Measurements from ENCODE around the gene PFKM.

PFKM gene

DNA sequence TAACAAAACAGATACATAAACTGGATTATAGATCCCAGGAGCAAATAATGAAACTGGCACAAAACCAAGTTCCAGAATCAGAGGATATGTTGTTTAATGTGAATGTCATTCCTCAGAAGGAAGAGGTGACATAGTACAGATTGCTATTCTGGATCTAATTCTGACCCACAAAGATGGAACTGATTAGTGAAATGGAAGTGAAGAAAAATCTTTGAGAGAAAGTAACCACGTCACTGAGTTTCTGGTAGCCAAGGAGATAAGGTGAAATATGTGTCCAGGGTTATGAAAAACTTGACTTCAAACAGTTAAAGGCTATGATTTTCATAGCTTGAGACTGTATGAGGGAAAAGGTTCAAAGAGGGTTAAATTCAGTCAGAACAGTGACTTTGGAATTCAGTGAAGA, 75.6 kb downstream of the PFKM start:
- TF ChIP-seq, protein P1, sequence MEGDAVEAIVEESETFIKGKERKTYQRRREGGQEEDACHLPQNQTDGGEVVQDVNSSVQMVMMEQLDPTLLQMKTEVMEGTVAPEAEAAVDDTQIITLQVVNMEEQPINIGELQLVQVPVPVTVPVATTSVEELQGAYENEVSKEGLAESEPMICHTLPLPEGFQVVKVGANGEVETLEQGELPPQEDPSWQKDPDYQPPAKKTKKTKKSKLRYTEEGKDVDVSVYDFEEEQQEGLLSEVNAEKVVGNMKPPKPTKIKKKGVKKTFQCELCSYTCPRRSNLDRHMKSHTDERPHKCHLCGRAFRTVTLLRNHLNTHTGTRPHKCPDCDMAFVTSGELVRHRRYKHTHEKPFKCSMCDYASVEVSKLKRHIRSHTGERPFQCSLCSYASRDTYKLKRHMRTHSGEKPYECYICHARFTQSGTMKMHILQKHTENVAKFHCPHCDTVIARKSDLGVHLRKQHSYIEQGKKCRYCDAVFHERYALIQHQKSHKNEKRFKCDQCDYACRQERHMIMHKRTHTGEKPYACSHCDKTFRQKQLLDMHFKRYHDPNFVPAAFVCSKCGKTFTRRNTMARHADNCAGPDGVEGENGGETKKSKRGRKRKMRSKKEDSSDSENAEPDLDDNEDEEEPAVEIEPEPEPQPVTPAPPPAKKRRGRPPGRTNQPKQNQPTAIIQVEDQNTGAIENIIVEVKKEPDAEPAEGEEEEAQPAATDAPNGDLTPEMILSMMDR (IDR thresholded peaks at IDR 0.05; ENCODE audit: low read depth, low read length) = no peak
- TF ChIP-seq MYC (IDR thresholded peaks at IDR 0.05; ENCODE audit: low read depth, low read length) (no peak), POLR2A (IDR thresholded peaks at IDR 0.05; ENCODE audit: extremely low read depth, insufficient read length) (no peak)
- TF ChIP-seq, protein P2, sequence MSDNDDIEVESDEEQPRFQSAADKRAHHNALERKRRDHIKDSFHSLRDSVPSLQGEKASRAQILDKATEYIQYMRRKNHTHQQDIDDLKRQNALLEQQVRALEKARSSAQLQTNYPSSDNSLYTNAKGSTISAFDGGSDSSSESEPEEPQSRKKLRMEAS (IDR thresholded peaks at IDR 0.05; ENCODE audit: low read depth, low read length) = no peak
- no peak for DNase-seq (ENCODE audit: low read depth)

More for the DNA sequence above, 75.6 kb downstream of the PFKM start:
- no peak overlapping the region for H3K4me3 ChIP-seq (ENCODE audit: low read depth, low read length)

Data from NB4 (cell line).